ENCODE results near the gene SNRNP70.
A peak's percentile ranks its signal among the peaks of the same experiment; 100 is the strongest.
"Not testable (repeated sequence)": the region's sequence is repeated elsewhere in the genome, so short reads cannot be mapped to it uniquely, and the experiment has no call there.

Gene SNRNP70

GRCh38 chr19:49120868-49121267 lies 35.6 kb downstream of the SNRNP70 start:
- no peak for TF ChIP-seq CTCF (IDR thresholded peaks at IDR 0.05; ENCODE audit: control extremely low read depth, extremely low read depth, low read depth, missing control alignments)
- CTCF ChIA-PET, result interaction anchor here (1.6 to 1.9 kb wide), 3 partner anchors 9 to 26 kb away, joined by 4 to 7 read pairs (median 6); no protein-coding TSS in a partner anchor
- POLR2A ChIA-PET, result interaction anchor here (1.2 kb wide), 1 partner anchor 127 kb away, joined by 4 read pairs; the partner anchor contains the start of genes GYS1 and RUVBL2
- DNase-seq (ENCODE audit: extremely low spot score), result no peak

GRCh38 chr19:49121841-49122240 lies 36.6 kb downstream of the SNRNP70 start:
- DNase-seq (ENCODE audit: extremely low spot score), result not testable (repeated sequence)
- CTCF ChIA-PET, result interaction anchor here (1.9 kb wide), 1 partner anchor 25 kb away, joined by 6 read pairs; no protein-coding TSS in a partner anchor
- POLR2A ChIA-PET, result interaction anchor here (0.6 kb wide), 1 partner anchor 159 kb away, joined by 3 read pairs; no protein-coding TSS in a partner anchor

- CTCF ChIA-PET; POLR2A ChIA-PET; DNase-seq (ENCODE audit: extremely low spot score): not testable (repeated sequence)
These were observed 38.0 kb downstream of the SNRNP70 start for GRCh38 chr19:49123285-49123684.

- ChIA-PET POLR2A (interaction anchor here (0.6 kb wide), 1 partner anchor 139 kb away, joined by 3 read pairs; no protein-coding TSS in a partner anchor), CTCF (interaction anchor here (0.6 to 1.8 kb wide), 3 partner anchors 10 to 224 kb away, joined by 3 to 7 read pairs (median 5); no protein-coding TSS in a partner anchor)
- no peak for DNase-seq (ENCODE audit: extremely low spot score)
- no peak for TF ChIP-seq CTCF (IDR thresholded peaks at IDR 0.05; ENCODE audit: control extremely low read depth, extremely low read depth, low read depth, missing control alignments)
These were observed 39.9 kb downstream of the SNRNP70 start for GRCh38 chr19:49125025-49125731.

- no peak for DNase-seq (ENCODE audit: extremely low spot score)
- ChIA-PET POLR2A (no interaction called here), CTCF (interaction anchor here (0.7 to 3.5 kb wide), 3 partner anchors 12 to 29 kb away, joined by 3 to 18 read pairs (median 15); partner anchors contain the start of gene LIN7B)
- no peak for TF ChIP-seq CTCF (IDR thresholded peaks at IDR 0.05; ENCODE audit: control extremely low read depth, extremely low read depth, low read depth, missing control alignments)
These were observed 41.3 kb downstream of the SNRNP70 start for GRCh38 chr19:49126575-49126974.

- not testable (repeated sequence) for DNase-seq (ENCODE audit: extremely low spot score)
- POLR2A ChIA-PET, result interaction anchor here (0.6 to 0.7 kb wide), 3 partner anchors 13 to 380 kb away, joined by 4 to 7 read pairs (median 6); partner anchors contain the start of genes IZUMO1 and LIN7B
- CTCF ChIA-PET, result interaction anchor here (0.7 to 3.9 kb wide), 6 partner anchors 13 to 71 kb away, joined by 3 to 31 read pairs (median 15); partner anchors contain the start of gene LIN7B
These were observed 42.0 kb downstream of the SNRNP70 start for GRCh38 chr19:49127225-49127624.

GRCh38 chr19:49127674-49128544 lies 42.7 kb downstream of the SNRNP70 start:
- peak; percentile 99 for DNase-seq (ENCODE audit: extremely low spot score)
- ChIA-PET POLR2A (interaction anchor here (0.6 to 0.7 kb wide), 3 partner anchors 14 to 381 kb away, joined by 4 to 7 read pairs (median 6); partner anchors contain the start of genes IZUMO1 and LIN7B), CTCF (interaction anchor here (0.8 to 3.9 kb wide), 9 partner anchors 10 to 71 kb away, joined by 3 to 31 read pairs (median 9); partner anchors contain the start of gene LIN7B)
- no peak for TF ChIP-seq CTCF (IDR thresholded peaks at IDR 0.05; ENCODE audit: control extremely low read depth, extremely low read depth, low read depth, missing control alignments)
